Activated T-helper 1 cell treated with anti-CD3 and anti-CD28 coated beads, Interleukin-12 subunit alpha, Interleukin-12 subunit beta, Interleukin-2, Interleukin-4 antibody, amounts not matched to agents 30 ng/mL and 10 ng/mL and 1 ng/mL, durations not matched to agents 14 hours and 24 hours and 36 hours (primary cell): Measurements from ENCODE around the gene CFAP44. TPM values are rescaled to one million over a fixed set of nuclear protein-coding genes. Genes with fewer than 3 reads are reported as not detected.

Experiments used
- DNase-seq: peaks from one replicate; pipeline ENCODE4 v3.0.0; 2021; ENCODE audit warnings: low spot score
- H3K27ac Mint-ChIP-seq: one replicate; pipeline ENCODE4 v1.8.0; 2021; ENCODE audit warnings: mild to moderate bottlenecking, mixed read lengths
- H3K27me3 Mint-ChIP-seq: one replicate; pipeline ENCODE4 v1.8.0; 2022; ENCODE audit warnings: mild to moderate bottlenecking, moderate library complexity, mixed read lengths; ENCODE audit not compliant: insufficient read depth
- H3K36me3 Mint-ChIP-seq: one replicate; pipeline ENCODE4 v1.8.0; 2021; ENCODE audit warnings: low read depth, mixed read lengths
- H3K4me1 Mint-ChIP-seq: one replicate; pipeline ENCODE4 v1.8.0; 2021; ENCODE audit warnings: low read depth, mixed read lengths
- H3K4me3 Mint-ChIP-seq: one replicate; pipeline ENCODE4 v1.8.0; 2021; ENCODE audit warnings: mild to moderate bottlenecking, moderate library complexity, mixed read lengths
- H3K9me3 Mint-ChIP-seq: one replicate; pipeline ENCODE4 v1.8.0; 2021; ENCODE audit warnings: mixed read lengths
- intact Hi-C: fragments of 100-400 bp; cut with micrococcal nuclease; formaldehyde crosslinking; loops from one replicate; pipeline ENCODE4 v1.15.1; 2024
- total RNA-seq: library from RNA; stranded (reverse); gene quantifications from 2 replicates; pipeline ENCODE4 v1.2.3, GENCODE V29; 2022

The CFAP44 gene
- total RNA-seq, 1 donor from 2014 or later, result 3.2 TPM

- Mint-ChIP-seq H3K4me3 (no peak overlapping the region), H3K27me3 (no peaks in the 10 kb centered on the region), H3K27ac (no peak overlapping the region), H3K36me3 (peaks cover 27% of the 10 kb centered on the region), H3K4me1 (no peaks in the 10 kb centered on the region), H3K9me3 (peaks cover 28% of the 10 kb centered on the region)
- no peak for DNase-seq
- intact Hi-C loops, result no loop called here
These were observed 12.7 kb downstream of the CFAP44 start for GRCh38 chr3:113428581-113428980.

DNA sequence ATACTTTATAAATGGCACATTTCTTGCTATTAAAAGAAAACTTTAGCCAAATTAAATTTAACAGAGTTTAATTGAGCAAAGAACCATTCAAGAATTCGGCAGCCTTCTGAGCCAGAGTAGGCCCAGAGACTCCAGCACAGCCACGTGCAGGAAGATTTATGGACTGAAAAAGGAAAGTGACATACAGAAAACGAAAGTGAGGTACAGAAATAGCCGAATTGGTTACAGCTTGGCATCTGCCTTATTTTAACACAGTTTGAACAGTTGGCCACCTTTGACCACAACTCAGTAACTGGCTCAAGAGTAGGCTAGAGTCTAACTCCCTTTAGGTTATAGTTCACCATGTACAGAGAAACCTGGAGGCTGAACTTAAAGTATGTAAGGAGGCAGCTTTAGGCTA, 17.6 kb downstream of the CFAP44 start:
- intact Hi-C loops, result no loop called here
- Mint-ChIP-seq H3K4me3 (no peak overlapping the region), H3K4me1 (no peaks in the 10 kb centered on the region), H3K36me3 (peaks cover 28% of the 10 kb centered on the region), H3K27ac (no peak overlapping the region), H3K27me3 (no peaks in the 10 kb centered on the region), H3K9me3 (peaks cover 28% of the 10 kb centered on the region)
- DNase-seq, result no peak

DNA sequence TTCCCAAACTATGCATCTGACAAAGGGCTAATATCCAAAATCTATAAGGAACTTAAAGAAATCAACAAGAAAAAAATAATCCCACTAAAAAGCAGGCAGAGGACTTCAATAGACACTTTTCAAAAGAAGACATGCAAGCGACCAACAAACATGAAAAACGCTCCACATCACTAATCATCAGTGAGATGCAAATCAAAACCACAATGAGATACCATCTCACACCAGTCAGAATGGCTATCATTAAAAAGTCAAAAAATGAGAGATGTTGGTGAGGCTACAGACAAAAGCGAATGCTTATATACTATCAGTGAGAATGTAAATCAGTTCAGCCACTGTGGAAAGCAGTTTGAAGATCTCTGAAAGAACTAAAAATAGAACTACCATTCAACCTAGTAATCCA, 20.2 kb downstream of the CFAP44 start:
- no peaks in the 10 kb centered on the region for H3K4me1 Mint-ChIP-seq
- H3K4me3 Mint-ChIP-seq, result no peak overlapping the region
- peaks cover 19% of the 10 kb centered on the region for H3K36me3 Mint-ChIP-seq
- no peak for DNase-seq
- intact Hi-C loops, result no loop called here
- no peaks in the 10 kb centered on the region for H3K27me3 Mint-ChIP-seq
- H3K27ac Mint-ChIP-seq, result no peak overlapping the region
- peaks cover 7% of the 10 kb centered on the region for H3K9me3 Mint-ChIP-seq

GRCh38 chr3:113409676-113410075, 31.6 kb downstream of the CFAP44 start:
- Mint-ChIP-seq H3K4me3 (no peak overlapping the region), H3K9me3 (peaks cover 20% of the 10 kb centered on the region), H3K27ac (no peak overlapping the region), H3K4me1 (peaks cover 9% of the 10 kb centered on the region), H3K27me3 (no peaks in the 10 kb centered on the region), H3K36me3 (peaks cover 6% of the 10 kb centered on the region)
- intact Hi-C loops, result no loop called here
- DNase-seq, result no peak

GRCh38 chr3:113405180-113405579, 36.1 kb downstream of the CFAP44 start:
- intact Hi-C loops, result no loop called here
- no peak for DNase-seq
- no peaks in the 10 kb centered on the region for H3K27me3 Mint-ChIP-seq
- no peak overlapping the region for H3K27ac Mint-ChIP-seq
- peaks cover 9% of the 10 kb centered on the region for H3K4me1 Mint-ChIP-seq
- H3K9me3 Mint-ChIP-seq, result peaks cover 5% of the 10 kb centered on the region
- peaks cover 9% of the 10 kb centered on the region for H3K36me3 Mint-ChIP-seq
- H3K4me3 Mint-ChIP-seq, result no peak overlapping the region

DNA sequence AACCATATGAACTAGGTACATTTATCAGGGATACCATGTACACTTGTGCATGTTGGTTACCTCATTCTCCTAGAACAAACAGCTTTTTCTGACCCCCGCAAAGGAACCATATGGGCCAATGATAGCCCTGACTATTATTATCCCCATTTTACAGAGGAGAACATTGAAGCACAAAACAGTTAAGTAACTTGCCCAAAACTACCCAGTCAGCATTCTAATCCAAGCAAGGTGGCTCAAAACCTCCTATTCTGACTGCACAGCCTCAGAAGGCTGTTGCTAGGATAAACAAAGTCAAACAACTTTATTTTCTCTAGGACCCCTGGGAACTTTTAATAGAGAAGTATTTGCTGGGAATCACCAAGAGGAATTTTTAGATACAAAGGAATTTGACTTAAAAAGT, 36.7 kb downstream of the CFAP44 start:
- peaks cover 9% of the 10 kb centered on the region for H3K4me1 Mint-ChIP-seq
- no peak overlapping the region for H3K27ac Mint-ChIP-seq
- H3K9me3 Mint-ChIP-seq, result peaks cover 5% of the 10 kb centered on the region
- no peak for DNase-seq
- intact Hi-C loops, result no loop called here
- no peaks in the 10 kb centered on the region for H3K27me3 Mint-ChIP-seq
- H3K4me3 Mint-ChIP-seq, result no peak overlapping the region
- H3K36me3 Mint-ChIP-seq, result peaks cover 9% of the 10 kb centered on the region

Other genes starting within 250 kb of the CFAP44 start
- 2.1 and 3.3 TPM in 2 replicates for gene BOC, start 229.9 kb downstream of the CFAP44 start, total RNA-seq
- gene SPICE1, start 73.7 kb upstream of the CFAP44 start, total RNA-seq, result 14.3 and 20.9 TPM in 2 replicates
- 11.3 and 12.2 TPM in 2 replicates for gene SIDT1, start 91.1 kb upstream of the CFAP44 start, total RNA-seq